ENCODE results near the gene WIPF3. TPM values are rescaled to one million over a fixed set of nuclear protein-coding genes. Genes with fewer than 3 reads are reported as not detected.

WIPF3 gene
- total RNA-seq, 2 donors from 2014 or later = 5.2 to 7.2 TPM

DNA sequence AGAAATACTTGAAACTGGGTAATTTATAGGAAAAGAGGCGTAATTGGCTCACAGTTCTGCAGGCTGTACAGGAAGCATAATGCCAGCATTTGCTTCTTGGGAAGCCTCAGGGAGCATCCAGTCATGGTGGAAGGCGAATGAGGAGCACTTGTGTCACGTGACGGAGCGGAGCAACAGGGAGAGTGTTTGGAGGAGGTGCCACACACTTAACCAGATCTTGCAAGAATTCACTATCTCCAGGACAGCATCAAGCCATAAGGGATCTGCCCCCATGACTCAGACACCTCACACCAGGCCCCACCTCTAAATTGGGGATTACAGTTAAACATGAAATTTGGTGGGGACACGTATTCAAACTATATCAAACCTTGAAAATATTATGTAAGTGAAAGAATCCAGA, 89.3 kb downstream of the WIPF3 start:
- H3K9me3 ChIP-seq (ENCODE audit: control insufficient read depth, low read length) = peaks cover 9% of the 10 kb centered on the region
- 79 to 95% methylated on average over 4 to 6 of the region's 6 CpGs for WGBS, 2 experiments (ENCODE audit: insufficient coverage in 1 of 2, insufficient read length in 1 of 2)
- H3K4me3 Mint-ChIP-seq = no peak overlapping the region
- H3K9ac ChIP-seq (ENCODE audit: extremely low read depth, low read length, poor library complexity, severe bottlenecking) = no peak overlapping the region
- no peak overlapping the region for H3K27ac ChIP-seq (ENCODE audit: low read depth, low read length)
- TF ChIP-seq, protein P1, sequence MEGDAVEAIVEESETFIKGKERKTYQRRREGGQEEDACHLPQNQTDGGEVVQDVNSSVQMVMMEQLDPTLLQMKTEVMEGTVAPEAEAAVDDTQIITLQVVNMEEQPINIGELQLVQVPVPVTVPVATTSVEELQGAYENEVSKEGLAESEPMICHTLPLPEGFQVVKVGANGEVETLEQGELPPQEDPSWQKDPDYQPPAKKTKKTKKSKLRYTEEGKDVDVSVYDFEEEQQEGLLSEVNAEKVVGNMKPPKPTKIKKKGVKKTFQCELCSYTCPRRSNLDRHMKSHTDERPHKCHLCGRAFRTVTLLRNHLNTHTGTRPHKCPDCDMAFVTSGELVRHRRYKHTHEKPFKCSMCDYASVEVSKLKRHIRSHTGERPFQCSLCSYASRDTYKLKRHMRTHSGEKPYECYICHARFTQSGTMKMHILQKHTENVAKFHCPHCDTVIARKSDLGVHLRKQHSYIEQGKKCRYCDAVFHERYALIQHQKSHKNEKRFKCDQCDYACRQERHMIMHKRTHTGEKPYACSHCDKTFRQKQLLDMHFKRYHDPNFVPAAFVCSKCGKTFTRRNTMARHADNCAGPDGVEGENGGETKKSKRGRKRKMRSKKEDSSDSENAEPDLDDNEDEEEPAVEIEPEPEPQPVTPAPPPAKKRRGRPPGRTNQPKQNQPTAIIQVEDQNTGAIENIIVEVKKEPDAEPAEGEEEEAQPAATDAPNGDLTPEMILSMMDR (conservative IDR thresholded peaks at IDR 0.05) = no peak
- H3K4me1 ChIP-seq (ENCODE audit: control insufficient read depth, insufficient read depth, low read length) = no peaks in the 10 kb centered on the region
- no peaks in the 10 kb centered on the region for H3K36me3 ChIP-seq (ENCODE audit: control insufficient read depth, insufficient read depth, low read length)
- H3K9me3 Mint-ChIP-seq = peaks cover 12% of the 10 kb centered on the region
- no peak overlapping the region for H3K27ac Mint-ChIP-seq
- DNase-seq = no peak
- peaks cover 29% of the 10 kb centered on the region for H3K36me3 Mint-ChIP-seq (ENCODE audit: low read depth)
- no peak overlapping the region for H3K4me3 ChIP-seq (ENCODE audit: low read length)
- no peaks in the 10 kb centered on the region for H3K27me3 ChIP-seq (ENCODE audit: control insufficient read depth, insufficient read depth, low read length, poor library complexity, severe bottlenecking)
- no peaks in the 10 kb centered on the region for H3K27me3 Mint-ChIP-seq (ENCODE audit: insufficient read depth)
- H3K4me1 Mint-ChIP-seq = no peaks in the 10 kb centered on the region

GRCh38 chr7:29896685-29897411, 90.5 kb downstream of the WIPF3 start:
- H3K4me1 ChIP-seq (ENCODE audit: control insufficient read depth, insufficient read depth, low read length) = no peaks in the 10 kb centered on the region
- no peak overlapping the region for H3K9ac ChIP-seq (ENCODE audit: extremely low read depth, low read length, poor library complexity, severe bottlenecking)
- H3K9me3 ChIP-seq (ENCODE audit: control insufficient read depth, low read length) = peaks cover 9% of the 10 kb centered on the region
- H3K36me3 ChIP-seq (ENCODE audit: control insufficient read depth, insufficient read depth, low read length) = no peaks in the 10 kb centered on the region
- no peak for DNase-seq
- H3K27ac ChIP-seq (ENCODE audit: low read depth, low read length) = no peak overlapping the region
- H3K4me3 ChIP-seq (ENCODE audit: low read length) = no peak overlapping the region
- WGBS, 2 experiments (ENCODE audit: insufficient coverage in 1 of 2, insufficient read length in 1 of 2) = 94 to 100% methylated on average over 2 of the region's 2 CpGs
- TF ChIP-seq, protein P1 (conservative IDR thresholded peaks at IDR 0.05) = no peak
- no peak overlapping the region for H3K4me3 Mint-ChIP-seq
- H3K4me1 Mint-ChIP-seq = no peaks in the 10 kb centered on the region
- H3K36me3 Mint-ChIP-seq (ENCODE audit: low read depth) = peaks cover 29% of the 10 kb centered on the region
- no peak overlapping the region for H3K27ac Mint-ChIP-seq
- no peaks in the 10 kb centered on the region for H3K27me3 Mint-ChIP-seq (ENCODE audit: insufficient read depth)
- H3K9me3 Mint-ChIP-seq = peaks cover 12% of the 10 kb centered on the region
- no peaks in the 10 kb centered on the region for H3K27me3 ChIP-seq (ENCODE audit: control insufficient read depth, insufficient read depth, low read length, poor library complexity, severe bottlenecking)

DNA sequence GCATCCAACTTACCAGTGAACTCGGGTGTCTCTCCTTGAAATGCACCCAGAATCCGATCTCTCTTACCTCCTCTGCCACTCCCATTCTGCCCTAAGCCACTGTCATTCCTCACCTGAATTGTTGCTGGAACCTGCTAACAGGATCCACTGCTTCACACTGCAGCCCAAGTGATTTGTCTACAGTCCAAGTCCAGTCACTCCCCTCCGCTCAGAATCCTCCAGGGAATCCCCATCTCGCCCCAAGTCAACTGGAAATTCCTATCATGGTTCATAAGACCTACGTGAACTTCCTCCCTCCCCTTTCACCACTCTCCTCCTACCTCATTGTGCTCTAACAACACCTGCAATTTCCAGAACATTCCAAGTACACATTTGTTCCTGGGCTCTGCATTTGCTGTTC, 92.0 kb downstream of the WIPF3 start:
- WGBS, 2 experiments (ENCODE audit: insufficient coverage in 1 of 2, insufficient read length in 1 of 2) = 69% methylated on average over 5 of the region's 5 CpGs
- Histone ChIP-seq H3K27ac (ENCODE audit: low read depth, low read length) (no peak overlapping the region), H3K9ac (ENCODE audit: extremely low read depth, low read length, poor library complexity, severe bottlenecking) (no peak overlapping the region), H3K4me1 (ENCODE audit: control insufficient read depth, insufficient read depth, low read length) (no peaks in the 10 kb centered on the region), H3K36me3 (ENCODE audit: control insufficient read depth, insufficient read depth, low read length) (no peaks in the 10 kb centered on the region), H3K9me3 (ENCODE audit: control insufficient read depth, low read length) (peaks cover 9% of the 10 kb centered on the region), H3K4me3 (ENCODE audit: low read length) (no peak overlapping the region), H3K27me3 (ENCODE audit: control insufficient read depth, insufficient read depth, low read length, poor library complexity, severe bottlenecking) (no peaks in the 10 kb centered on the region)
- no peaks in the 10 kb centered on the region for H3K4me1 Mint-ChIP-seq
- H3K9me3 Mint-ChIP-seq = peaks cover 12% of the 10 kb centered on the region
- no peak overlapping the region for H3K4me3 Mint-ChIP-seq
- no peak overlapping the region for H3K27ac Mint-ChIP-seq
- no peaks in the 10 kb centered on the region for H3K27me3 Mint-ChIP-seq (ENCODE audit: insufficient read depth)
- H3K36me3 Mint-ChIP-seq (ENCODE audit: low read depth) = peaks cover 29% of the 10 kb centered on the region
- TF ChIP-seq, protein P1 (conservative IDR thresholded peaks at IDR 0.05) = no peak
- DNase-seq = no peak

All from endodermal cell (in vitro differentiated cells).